Mammary epithelial cell (primary cell): ENCODE measurements around the gene SCMH1.

Source experiments
- CTCF ChIP-seq, 2 donors: IDR thresholded peaks in 1 of 2; conservative IDR thresholded peaks in 1 of 2; 2 replicates each; pipeline ENCODE4 v1.5.1; 2011 to 2012; ENCODE audit warnings: inconsistent platforms in 2 of 2, low read length in 2 of 2, mild to moderate bottlenecking in 2 of 2, control low read depth in 1 of 2, low read depth in 1 of 2; ENCODE audit not compliant: insufficient read depth in 1 of 2; ENCODE audit errors: extremely low read depth in 1 of 2
- EZH2 ChIP-seq: IDR thresholded peaks from 2 replicates; pipeline ENCODE4 v1.6.1; 2012; ENCODE audit warnings: low read length, inconsistent platforms, borderline replicate concordance

- TF ChIP-seq CTCF (conservative IDR thresholded peaks at IDR 0.05 in 1 of 2, IDR thresholded peaks at IDR 0.05 in 1 of 2; ENCODE audit: extremely low read depth in 1 of 2, insufficient read depth in 1 of 2, low read depth in 1 of 2, low read length in 2 of 2) (no peak), EZH2 (no peak)
Measured at GRCh38 chr1:41160498-41161110, 81.5 kb downstream of the SCMH1 start.
